GM23248 (cell line): ENCODE results near the gene VTI1A.

Experiments used
- EZH2 ChIP-seq: fragments of 200-600 bp; sonication (generic); IDR thresholded peaks from 2 replicates; pipeline ENCODE4 v1.6.1; 2018; ENCODE audit warnings: antibody characterized with exemption, mild to moderate bottlenecking; ENCODE audit not compliant: insufficient read depth, poor library complexity, severe bottlenecking
- EZH2phosphoT487 ChIP-seq: fragments of 200-600 bp; sonication (generic); IDR thresholded peaks from 2 replicates; pipeline ENCODE4 v1.6.1; 2018; ENCODE audit warnings: antibody characterized with exemption, moderate library complexity, mild to moderate bottlenecking, low read depth; ENCODE audit not compliant: insufficient read depth

- TF ChIP-seq EZH2phosphoT487 (no peak), EZH2 (no peak)
These were observed 401.9 kb downstream of the VTI1A start for GRCh38 chr10:112848868-112849430.
